Measurements from ENCODE around the gene HAND1.

- no peak for TF ChIP-seq CTCF (IDR thresholded peaks at IDR 0.05)
- TF ChIP-seq POLR2A (IDR thresholded peaks at IDR 0.05) = no peak
- TF ChIP-seq POLR2AphosphoS5 (IDR thresholded peaks at IDR 0.05) = no peak
These were observed 2.3 kb downstream of the HAND1 start for GRCh38 chr5:154475591-154476353.
